IMR-90 (cell line): ENCODE measurements around the gene SLC6A3. TPM values are rescaled to one million over a fixed set of nuclear protein-coding genes. Genes with fewer than 3 reads are reported as not detected.

Experiments
- ATAC-seq: fragments of 200-7000 bp; cut with Tn5 transposase; 2 replicates; pipeline ENCODE4 v1.9.1; 2020; ENCODE audit warnings: low read depth, mild to moderate bottlenecking, moderate library complexity
- BruUV-seq: library from RNA; stranded (reverse); fragments of 400-500 nt; replicated peaks from 2 replicates; lab custom pipeline; 2021; lab: Mats Ljungman, UMichigan
- CTCF ChIA-PET: fragments of 300-600 bp; formaldehyde crosslinking; extraction: SDS; loops from one replicate; lab custom pipeline; 2021; ENCODE audit warnings: antibody characterized with exemption; lab: Yijun Ruan, JAX
- POLR2A ChIA-PET: fragments of 300-600 bp; sonication (Branson Sonifier 250); formaldehyde crosslinking; loops from one replicate; lab custom pipeline; 2022; ENCODE audit warnings: antibody characterized with exemption; ENCODE audit not compliant: unreplicated experiment; lab: Charles Lee
- DNase-seq: peaks from one replicate; pipeline ENCODE4 v3.0.0; 2013
- H2AFZ ChIP-seq: replicated peaks from 2 replicates; pipeline ENCODE3; 2013; ENCODE audit warnings: low read length, mild to moderate bottlenecking; ENCODE audit not compliant: poor library complexity
- H2AK5ac ChIP-seq: 2 replicates; pipeline ENCODE4 v1.6.1; 2013; ENCODE audit warnings: low read depth, low read length, inconsistent platforms
- H2AK9ac ChIP-seq: replicated peaks from 2 replicates; pipeline ENCODE3; 2013; ENCODE audit warnings: mild to moderate bottlenecking, low read depth, low read length, moderate library complexity; ENCODE audit not compliant: poor library complexity
- H2BK120ac ChIP-seq: 2 replicates; pipeline ENCODE4 v1.6.1; 2013; ENCODE audit warnings: low read depth, low read length, inconsistent platforms
- H2BK15ac ChIP-seq: 3 replicates; pipeline ENCODE4 v1.6.1; 2013; ENCODE audit warnings: low read depth, low read length, inconsistent platforms
- H2BK20ac ChIP-seq: 2 replicates; pipeline ENCODE4 v1.6.1; 2013; ENCODE audit warnings: low read depth, mild to moderate bottlenecking, inconsistent platforms, low read length, moderate library complexity
- H2BK5ac ChIP-seq: 2 replicates; pipeline ENCODE4 v1.6.1; 2013; ENCODE audit warnings: mild to moderate bottlenecking, low read depth, low read length, inconsistent platforms; ENCODE audit not compliant: poor library complexity, severe bottlenecking
- H3K14ac ChIP-seq: replicated peaks from 2 replicates; pipeline ENCODE4 v1.6.1; 2013; ENCODE audit warnings: low read depth, low read length, inconsistent platforms
- H3K18ac ChIP-seq: 2 replicates; pipeline ENCODE4 v1.6.1; 2013; ENCODE audit warnings: low read depth, low read length, control low read depth
- H3K23ac ChIP-seq: 2 replicates; pipeline ENCODE4 v1.6.1; 2013; ENCODE audit warnings: low read depth, low read length, inconsistent platforms
- H3K27ac ChIP-seq: 2 replicates; pipeline ENCODE4 v1.5.1; 2013; ENCODE audit warnings: mild to moderate bottlenecking, control low read depth, low read length; ENCODE audit not compliant: insufficient read depth
- H3K27me3 ChIP-seq: 2 replicates; pipeline ENCODE4 v1.6.1; 2013; ENCODE audit warnings: low read length; ENCODE audit not compliant: control insufficient read depth, insufficient read depth
- H3K36me3 ChIP-seq: 2 replicates; pipeline ENCODE4 v1.6.1; 2013; ENCODE audit warnings: low read length, mixed read lengths; ENCODE audit not compliant: control insufficient read depth, insufficient read depth
- H3K4ac ChIP-seq: 2 replicates; pipeline ENCODE4 v1.6.1; 2013; ENCODE audit warnings: low read depth, low read length, inconsistent platforms
- H3K4me1 ChIP-seq: 2 replicates; pipeline ENCODE4 v1.6.1; 2013; ENCODE audit warnings: low read length, mixed read lengths; ENCODE audit not compliant: control insufficient read depth, insufficient read depth
- H3K4me2 ChIP-seq: 2 replicates; pipeline ENCODE4 v1.6.1; 2013; ENCODE audit warnings: low read depth, mild to moderate bottlenecking, control low read depth, low read length, moderate library complexity
- H3K4me3 ChIP-seq: 2 replicates; pipeline ENCODE4 v1.5.1; 2013; ENCODE audit warnings: low read depth, mild to moderate bottlenecking, control low read depth, low read length, moderate library complexity; ENCODE audit not compliant: insufficient read depth
- H3K56ac ChIP-seq: 2 replicates; pipeline ENCODE4 v1.6.1; 2013; ENCODE audit warnings: low read length, inconsistent platforms; ENCODE audit not compliant: insufficient read depth; ENCODE audit errors: extremely low read depth
- H3K79me1 ChIP-seq, 2 experiments: 2 replicates each; pipeline ENCODE4 v1.6.1; 2013; ENCODE audit warnings: low read length in 2 of 2, inconsistent platforms in 1 of 2, low read depth in 1 of 2
- H3K9ac ChIP-seq: 2 replicates; pipeline ENCODE4 v1.6.1; 2013; ENCODE audit warnings: low read depth, low read length, control low read depth
- H3K9me1 ChIP-seq: 2 replicates; pipeline ENCODE4 v1.6.1; 2013; ENCODE audit warnings: low read length, inconsistent platforms; ENCODE audit not compliant: insufficient read depth
- H3K9me3 ChIP-seq: 2 replicates; pipeline ENCODE4 v1.6.1; 2013; ENCODE audit warnings: low read length; ENCODE audit not compliant: control insufficient read depth, insufficient read depth
- H4K20me1 ChIP-seq: 2 replicates; pipeline ENCODE4 v1.6.1; 2013; ENCODE audit warnings: low read length, inconsistent platforms; ENCODE audit not compliant: insufficient read depth
- H4K5ac ChIP-seq: 2 replicates; pipeline ENCODE4 v1.6.1; 2013; ENCODE audit warnings: mild to moderate bottlenecking, low read depth, low read length, control low read depth
- H4K8ac ChIP-seq, 2 experiments: 2 replicates each; pipeline ENCODE4 v1.6.1; 2013; ENCODE audit warnings: low read depth in 2 of 2, low read length in 2 of 2, control low read depth in 1 of 2, inconsistent platforms in 1 of 2
- H4K91ac ChIP-seq: 2 replicates; pipeline ENCODE4 v1.6.1; 2013; ENCODE audit warnings: low read depth, low read length, inconsistent platforms; ENCODE audit not compliant: insufficient read depth
- BHLHE40 ChIP-seq: fragments of 150-350 bp; IDR thresholded peaks from 2 replicates; pipeline ENCODE4 v1.6.1; 2016; ENCODE audit warnings: mild to moderate bottlenecking, low read depth, low read length
- CEBPB ChIP-seq: IDR thresholded peaks from 2 replicates; pipeline ENCODE4 v1.6.1; 2012; ENCODE audit warnings: low read depth, low read length, improper control_type of control experiment
- CHD1 ChIP-seq: IDR thresholded peaks from 2 replicates; pipeline ENCODE4 v1.6.1; 2012; ENCODE audit warnings: low read depth, low read length, improper control_type of control experiment
- CTCF ChIP-seq: conservative IDR thresholded peaks from 2 replicates; pipeline ENCODE4 v1.5.1; 2012; ENCODE audit warnings: mild to moderate bottlenecking, low read depth, low read length, improper control_type of control experiment
- ELK1 ChIP-seq: fragments of 150-350 bp; IDR thresholded peaks from 2 replicates; pipeline ENCODE4 v1.6.1; 2016; ENCODE audit warnings: low read depth, mild to moderate bottlenecking, low read length, moderate library complexity, borderline replicate concordance
- FOS ChIP-seq: fragments of 150-350 bp; IDR thresholded peaks from 2 replicates; pipeline ENCODE4 v1.6.1; 2016; ENCODE audit warnings: low read depth, low read length
- MAFK ChIP-seq: IDR thresholded peaks from 2 replicates; pipeline ENCODE4 v1.6.1; 2012; ENCODE audit warnings: low read depth, low read length, improper control_type of control experiment
- MAZ ChIP-seq: IDR thresholded peaks from 2 replicates; pipeline ENCODE4 v1.6.1; 2012; ENCODE audit warnings: low read depth, mild to moderate bottlenecking, low read length, improper control_type of control experiment, moderate library complexity, borderline replicate concordance
- MXI1 ChIP-seq: IDR thresholded peaks from 2 replicates; pipeline ENCODE4 v1.6.1; 2012; ENCODE audit warnings: low read depth, mild to moderate bottlenecking, low read length, moderate library complexity, borderline replicate concordance
- NFE2L2 ChIP-seq: fragments of 150-350 bp; IDR thresholded peaks from 2 replicates; pipeline ENCODE4 v1.6.1; 2016; ENCODE audit warnings: low read depth, mild to moderate bottlenecking, low read length
- POLR2A ChIP-seq: IDR thresholded peaks from 2 replicates; pipeline ENCODE4 v1.6.1; 2012; ENCODE audit warnings: mild to moderate bottlenecking, low read depth, low read length
- RAD21 ChIP-seq: IDR thresholded peaks from 2 replicates; pipeline ENCODE4 v1.6.1; 2012; ENCODE audit warnings: low read length, improper control_type of control experiment
- RCOR1 ChIP-seq: IDR thresholded peaks from 2 replicates; pipeline ENCODE4 v1.6.1; 2012; ENCODE audit warnings: mild to moderate bottlenecking, low read length, improper control_type of control experiment; ENCODE audit not compliant: insufficient replicate concordance
- SMC3 ChIP-seq: fragments of 150-350 bp; IDR thresholded peaks from 2 replicates; pipeline ENCODE4 v1.6.1; 2016; ENCODE audit warnings: low read depth, mild to moderate bottlenecking, antibody characterized with exemption, low read length, moderate library complexity
- USF2 ChIP-seq: fragments of 150-350 bp; IDR thresholded peaks from 2 replicates; pipeline ENCODE4 v1.6.1; 2017; ENCODE audit warnings: mild to moderate bottlenecking, antibody characterized with exemption, low read length, low read depth
- WGBS, 2 experiments: methylation state at CpG; one replicate each; pipeline versions ENCODE4 v1.1.5 to v1.1.7; 2013; ENCODE audit warnings: missing lambda C conversion rate in 2 of 2; ENCODE audit not compliant: insufficient read length in 1 of 2; ENCODE audit errors: extremely low coverage in 2 of 2; 5-methylcytosine and 5-hydroxymethylcytosine counted together
- dilution Hi-C: fragments of 300-500 bp; cut with HindIII; formaldehyde crosslinking; loops from one replicate; pipeline ENCODE4 v1.14.3; 2018; ENCODE audit warnings: low sequenced_read_pairs; ENCODE audit not compliant: unreplicated experiment
- in situ Hi-C: fragments of 300-500 bp; cut with MboI; formaldehyde crosslinking; loops from 3 replicates; pipeline ENCODE4 v1.14.3; 2019; ENCODE audit warnings: low sequenced_read_pairs, inconsistent platforms, mixed read lengths
- intact Hi-C: fragments of 100-400 bp; cut with micrococcal nuclease; formaldehyde crosslinking; loops from 2 replicates; pipeline ENCODE4 v1.10.0; 2022
- polyA plus RNA-seq, 3 experiments: library from polyadenylated mRNA; depleted of rRNA; stranded (reverse); fragments of >200 nt; gene quantifications; 2 replicates each; pipeline ENCODE4 v1.2.3, GENCODE V29; 2012; ENCODE audit warnings: low replicate concordance in 1 of 3
- total RNA-seq: library from RNA; depleted of rRNA; stranded (reverse); fragments of >200 nt; gene quantifications from 2 replicates; pipeline ENCODE4 v1.2.3, GENCODE V29; 2012

Gene SLC6A3
- total and polyA plus RNA-seq, 2 of the 4 experiments (the other 2 are of a cell fraction) = not detected

GRCh38 chr5:1357946-1358725, 87.1 kb downstream of the SLC6A3 start:
- Histone ChIP-seq H3K18ac (no peak overlapping the region), H2BK20ac (no peak overlapping the region), H2BK120ac (no peak overlapping the region), H3K14ac (no peak overlapping the region), H4K8ac (no peak overlapping the region), H3K23ac (no peak overlapping the region), H4K20me1 (no peaks in the 10 kb centered on the region), H3K27me3 (peaks cover 45% of the 10 kb centered on the region), H3K4me2 (no peak overlapping the region), H2BK5ac (no peak overlapping the region), H4K5ac (no peak overlapping the region), H4K91ac (no peak overlapping the region), H2BK15ac (no peak overlapping the region), H3K9me1 (no peaks in the 10 kb centered on the region), H3K79me1 (no peaks in the 10 kb centered on the region), H3K4ac (no peak overlapping the region), H2AK9ac (no peak overlapping the region), H3K36me3 (no peaks in the 10 kb centered on the region), H3K56ac (no peak overlapping the region), H3K4me1 (no peaks in the 10 kb centered on the region), H2AK5ac (no peak overlapping the region), H2AFZ (no peak overlapping the region), H3K27ac (no peak overlapping the region), H3K4me3 (no peak overlapping the region), H3K9ac (no peak overlapping the region), H3K9me3 (no peaks in the 10 kb centered on the region)
- dilution Hi-C loops = no loop called here
- ATAC-seq (no peak), DNase-seq (no peak)
- ChIA-PET CTCF (interaction anchor here (1.5 kb wide), 1 partner anchor 287 kb away, joined by 4 read pairs; no protein-coding TSS in a partner anchor), POLR2A (no interaction called here)
- in situ Hi-C loops = loop anchor here (25.0 kb wide), 1 partner anchor 279 kb away; no protein-coding TSS in a partner anchor
- 69% methylated on average over 14 of the region's 25 CpGs; no CpG with 5 or more reads in 1 of the 2 experiments for WGBS, 2 experiments
- no TSS peak for BruUV-seq
- intact Hi-C loops = no loop called here
- no peak for TF ChIP-seq RCOR1
- TF ChIP-seq BHLHE40 = no peak
- no peak for TF ChIP-seq CTCF
- no peak for TF ChIP-seq MAFK
- no peak for TF ChIP-seq CEBPB
- no peak for TF ChIP-seq CHD1
- no peak for TF ChIP-seq ELK1
- TF ChIP-seq MXI1 = no peak
- TF ChIP-seq MAZ = no peak
- TF ChIP-seq RAD21 = no peak
- TF ChIP-seq USF2 = no peak
- no peak for TF ChIP-seq NFE2L2
- no peak for TF ChIP-seq FOS
- no peak for TF ChIP-seq POLR2A
- TF ChIP-seq SMC3 = no peak
